GM12878 (cell line): Measurements from ENCODE around the gene KRT33A. TPM values are rescaled to one million over a fixed set of nuclear protein-coding genes. Genes with fewer than 3 reads are reported as not detected.
A peak's percentile ranks its signal among the peaks of the same experiment; 100 is the strongest.

ENCODE experiments used
- ATAC-seq: fragments of 200-7000 bp; cut with Tn5 transposase; 3 replicates; pipeline ENCODE4 v1.9.1; 2020; ENCODE audit warnings: mild to moderate bottlenecking, moderate library complexity
- BruUV-seq: library from RNA; stranded (reverse); fragments of 400-500 nt; replicated peaks from 2 replicates; lab custom pipeline; 2021; lab: Mats Ljungman, UMichigan
- CTCF ChIA-PET: fragments of 300-600 bp; sonication (Branson Sonifier 250); formaldehyde crosslinking; extraction: SDS; loops from one replicate; lab custom pipeline; 2021; ENCODE audit warnings: inconsistent platforms; lab: Yijun Ruan, JAX
- POLR2A ChIA-PET: fragments of 350-600 bp; formaldehyde crosslinking; extraction: SDS; loops from one replicate; lab custom pipeline; 2021; ENCODE audit warnings: inconsistent platforms; lab: Charles Lee
- RAD21 ChIA-PET: fragments of 300-600 bp; sonication (Branson Sonifier 250); formaldehyde crosslinking; loops from one replicate; lab custom pipeline; 2023; ENCODE audit warnings: antibody characterized with exemption; ENCODE audit not compliant: unreplicated experiment; lab: Charles Lee
- SMC1A ChIA-PET: fragments of 300-600 bp; sonication (Branson Sonifier 250); formaldehyde crosslinking; loops from one replicate; lab custom pipeline; 2023; ENCODE audit not compliant: unreplicated experiment, uncharacterized antibody; lab: Charles Lee
- DNase-seq: peaks from one replicate; pipeline ENCODE4 v3.0.0-alpha.2; 2011; ENCODE audit warnings: low read depth, low spot score
- FAIRE-seq: peaks from 3 replicates; lab custom pipeline; 2011; peaks lifted over from hg19 to GRCh38; lab: Jason Lieb, UNC
- H2AFZ ChIP-seq: 2 replicates; pipeline ENCODE4 v1.6.0; 2011; ENCODE audit warnings: low read depth, low read length, control low read depth; ENCODE audit not compliant: control insufficient read depth
- H3K27ac ChIP-seq: 2 replicates; pipeline ENCODE4 v1.5.1; 2011; ENCODE audit warnings: control low read depth; ENCODE audit not compliant: control insufficient read depth, insufficient read depth
- H3K27me3 ChIP-seq, 2 experiments: replicated peaks in 1 of 2; 2 replicates each; pipeline versions ENCODE4 v1.6.0 to v1.6.1; 2011; ENCODE audit warnings: low read length in 1 of 2; ENCODE audit not compliant: control insufficient read depth in 2 of 2, insufficient read depth in 2 of 2
- H3K36me3 ChIP-seq, 2 experiments: 2 replicates each; pipeline ENCODE4 v1.5.1; 2011; ENCODE audit warnings: low read length in 1 of 2; ENCODE audit not compliant: control insufficient read depth in 2 of 2, insufficient read depth in 2 of 2
- H3K4me1 ChIP-seq: 2 replicates; pipeline ENCODE4 v1.6.1; 2011; ENCODE audit warnings: mild to moderate bottlenecking, low read length, moderate library complexity, mixed read lengths; ENCODE audit not compliant: control insufficient read depth, insufficient read depth
- H3K4me2 ChIP-seq: 2 replicates; pipeline ENCODE4 v1.6.0; 2011; ENCODE audit warnings: control low read depth; ENCODE audit not compliant: control insufficient read depth, insufficient read depth
- H3K4me3 ChIP-seq: fragments of 200-600 bp; sonication (generic); 2 replicates; pipeline ENCODE4 v1.5.1; 2016
- H3K79me2 ChIP-seq: 2 replicates; pipeline ENCODE4 v1.6.0; 2011; ENCODE audit warnings: low read length; ENCODE audit not compliant: control insufficient read depth, insufficient read depth
- H3K9ac ChIP-seq: 2 replicates; pipeline ENCODE4 v1.8.0; 2011; ENCODE audit warnings: low read length, control low read depth, mixed read lengths; ENCODE audit not compliant: control insufficient read depth, insufficient read depth
- H3K9me3 ChIP-seq: replicated peaks from 3 replicates; pipeline ENCODE4 v1.5.1; 2011; ENCODE audit warnings: mild to moderate bottlenecking, low read length; ENCODE audit not compliant: control insufficient read depth, insufficient read depth
- H4K20me1 ChIP-seq: 2 replicates; pipeline ENCODE4 v1.6.0; 2011; ENCODE audit not compliant: control insufficient read depth, insufficient read depth
- ATF3 ChIP-seq: IDR thresholded peaks from 2 replicates; pipeline ENCODE4 v1.6.1; 2011; ENCODE audit warnings: low read depth, mild to moderate bottlenecking, low read length, moderate library complexity, borderline replicate concordance; ENCODE audit errors: extremely low read depth
- BHLHE40 ChIP-seq, 2 experiments: fragments of 450-650 bp in 1 of 2; IDR thresholded peaks; 2 replicates each; pipeline ENCODE4 v1.6.1; 2011 to 2017; ENCODE audit warnings: low read depth in 2 of 2, borderline replicate concordance in 1 of 2, improper control_type of control experiment in 1 of 2, low read length in 1 of 2, mild to moderate bottlenecking in 1 of 2
- CHD2 ChIP-seq: IDR thresholded peaks from 2 replicates; pipeline ENCODE4 v1.6.1; 2011; ENCODE audit warnings: low read depth, low read length, improper control_type of control experiment, borderline replicate concordance
- REST ChIP-seq: IDR thresholded peaks from 2 replicates; pipeline ENCODE4 v1.6.1; 2012; ENCODE audit warnings: mild to moderate bottlenecking, low read depth, low read length
- SPI1 ChIP-seq: IDR thresholded peaks from 2 replicates; pipeline ENCODE4 v1.6.1; 2011; ENCODE audit warnings: low read depth, mild to moderate bottlenecking, low read length, moderate library complexity, borderline replicate concordance; ENCODE audit not compliant: insufficient read depth
- TARDBP ChIP-seq: IDR thresholded peaks from 2 replicates; pipeline ENCODE4 v1.6.1; 2016; ENCODE audit warnings: borderline replicate concordance
- ZBTB33 ChIP-seq: fragments of 450-650 bp; IDR thresholded peaks from 2 replicates; pipeline ENCODE4 v1.6.1; 2017; ENCODE audit warnings: mild to moderate bottlenecking
- ZNF274 ChIP-seq: IDR thresholded peaks from one replicate; pipeline ENCODE4 v1.8.0; 2011; ENCODE audit not compliant: insufficient read length, insufficient read depth
- WGBS: methylation state at CpG from one replicate; pipeline ENCODE4 v1.1.6; 2016; ENCODE audit warnings: low lambda C conversion rate; ENCODE audit not compliant: insufficient replicate concordance, insufficient coverage; ENCODE audit errors: missing lambda C conversion rate; 5-methylcytosine and 5-hydroxymethylcytosine counted together
- in situ Hi-C: fragments of 300-500 bp; cut with MboI; formaldehyde crosslinking; loops from 9 replicates; pipeline ENCODE4 v1.14.3; 2018; ENCODE audit warnings: mixed read lengths
- intact Hi-C: fragments of 100-400 bp; cut with micrococcal nuclease; formaldehyde crosslinking; loops from one replicate; pipeline ENCODE4 v1.14.2; 2022; ENCODE audit not compliant: unreplicated experiment
- polyA plus RNA-seq, 11 experiments: library from polyadenylated mRNA; depleted of rRNA in 4 of 11; unstranded in 6 of 11; stranded (reverse) in 5 of 11; fragments of >200 nt; fragmentation: Nextera tagmentation in 4 of 11; fragmentation: Illumina TruSeq in 1 of 11; extraction: Ambion mirVana in 4 of 11; extraction: Trizol in 1 of 11; gene quantifications; 1 replicate in 1 of 11; 2 replicates in 10 of 11; pipeline versions ENCODE4 v1.2.1 to v1.2.3, GENCODE V29; 2011 to 2016; ENCODE audit warnings: inconsistent platforms in 2 of 11, missing spikeins in 2 of 11, low read depth in 1 of 11
- total RNA-seq, 4 experiments: library from RNA; depleted of rRNA in 3 of 4; stranded (reverse); fragments of >200 nt in 3 of 4; fragmentation: Illumina TruSeq in 1 of 4; extraction: Trizol in 1 of 4; gene quantifications; 2 replicates each; pipeline versions ENCODE4 v1.2.1 to v1.2.3, GENCODE V29; 2013 to 2021

KRT33A gene
- total and polyA plus RNA-seq, 10 of the 15 experiments (the other 5 are each of a cell fraction or from before 2014, with no cell fraction given): not detected

- 75% methylated on average over 4 of the region's 4 CpGs for WGBS
- BruUV-seq: no TSS peak
- Histone ChIP-seq H3K27ac (no peak overlapping the region), H2AFZ (no peak overlapping the region), H3K36me3 (no peaks in the 10 kb centered on the region), H3K4me3 (no peak overlapping the region), H3K79me2 (no peaks in the 10 kb centered on the region), H3K9me3 (no peaks in the 10 kb centered on the region; the same call in 2 of the 3 replicates), H4K20me1 (no peaks in the 10 kb centered on the region), H3K27me3 (no peaks in the 10 kb centered on the region; a peak in 1 of 4 replicates), H3K4me2 (no peak overlapping the region), H3K9ac (no peak overlapping the region), H3K4me1 (no peaks in the 10 kb centered on the region)
- peak; percentile 42; the same call in 1 of the 2 replicates for TF ChIP-seq SPI1
- no peak for TF ChIP-seq TARDBP
- ChIA-PET CTCF (interaction anchor here (0.7 kb wide), 1 partner anchor 208 kb away, joined by 3 read pairs; no protein-coding TSS in a partner anchor), SMC1A (interaction anchor here (0.7 kb wide), 1 partner anchor 66 kb away, joined by 4 read pairs; no protein-coding TSS in a partner anchor), POLR2A (no interaction called here), RAD21 (interaction anchor here (1.3 kb wide), 1 partner anchor 16 kb away, joined by 3 read pairs; no protein-coding TSS in a partner anchor)
- in situ Hi-C loops (no loop called here), intact Hi-C loops (no loop called here)
- no peak for DNase-seq
- no peak for ATAC-seq
- FAIRE-seq: no peak
Measured at GRCh38 chr17:41354536-41354935, 3.9 kb upstream of the KRT33A start.

GRCh38 chr17:41352597-41353366, 2.2 kb upstream of the KRT33A start:
- ATAC-seq: no peak
- BruUV-seq: no TSS peak
- SMC1A ChIA-PET: interaction anchor here (1.4 kb wide), 1 partner anchor 13 kb away, joined by 3 read pairs; no protein-coding TSS in a partner anchor
- Histone ChIP-seq H3K79me2 (no peaks in the 10 kb centered on the region), H3K9ac (no peak overlapping the region), H4K20me1 (no peaks in the 10 kb centered on the region), H3K4me1 (no peaks in the 10 kb centered on the region), H3K27ac (no peak overlapping the region), H3K4me3 (no peak overlapping the region), H3K36me3 (no peaks in the 10 kb centered on the region), H2AFZ (no peak overlapping the region), H3K4me2 (no peak overlapping the region), H3K27me3 (no peaks in the 10 kb centered on the region; a peak in 1 of 4 replicates), H3K9me3 (no peaks in the 10 kb centered on the region; the same call in 2 of the 3 replicates)
- intact Hi-C loops: no loop called here
- WGBS: 21% methylated on average over 7 of the region's 7 CpGs
- in situ Hi-C loops: no loop called here
- FAIRE-seq: no peak
- POLR2A ChIA-PET: no interaction called here
- no peak for DNase-seq
- RAD21 ChIA-PET: no interaction called here
- CTCF ChIA-PET: no interaction called here
- TF ChIP-seq ATF3 (no peak), REST (peak; percentile 81), ZNF274 (no peak), BHLHE40 (IDR thresholded peaks at IDR 0.05; ENCODE audit: borderline replicate concordance in 1 of 2, low read depth in 2 of 2, low read length in 1 of 2) (no peak), CHD2 (no peak), ZBTB33 (no peak)
